CD14-positive monocyte (primary cell): ENCODE results near the gene CAMTA1. TPM values are rescaled to one million over a fixed set of nuclear protein-coding genes. Genes with fewer than 3 reads are reported as not detected.

Experiments
- DNase-seq, 3 donors: peaks; one replicate each; pipeline ENCODE4 v3.0.0-alpha.2; 2011 to 2022
- H2AFZ ChIP-seq: 2 replicates; pipeline ENCODE4 v1.6.0; 2012; ENCODE audit warnings: mild to moderate bottlenecking, low read depth, low read length, inconsistent platforms; ENCODE audit not compliant: insufficient read depth, poor library complexity, severe bottlenecking
- H3K27ac ChIP-seq, 2 donors: 1 replicate in 1 of 2; 2 replicates in 1 of 2; pipeline ENCODE4 v1.5.1; 2012 to 2013; ENCODE audit warnings: low read length in 2 of 2, control low read depth in 1 of 2, inconsistent platforms in 1 of 2, low read depth in 1 of 2, mild to moderate bottlenecking in 1 of 2
- H3K27me3 ChIP-seq, 2 donors: one replicate each; pipeline versions ENCODE4 v1.6.0 to v1.6.1; 2011 to 2013; ENCODE audit warnings: low read length in 2 of 2; ENCODE audit not compliant: control insufficient read depth in 2 of 2, insufficient read depth in 2 of 2
- H3K36me3 ChIP-seq, 2 donors: replicated peaks in 1 of 2; 1 replicate in 1 of 2; 2 replicates in 1 of 2; pipeline versions ENCODE4 v1.5.1 to v1.6.1; 2012 to 2013; ENCODE audit warnings: low read length in 2 of 2, control low read depth in 1 of 2, inconsistent platforms in 1 of 2, mild to moderate bottlenecking in 1 of 2; ENCODE audit not compliant: insufficient read depth in 2 of 2, control insufficient read depth in 1 of 2
- H3K4me1 ChIP-seq, 2 donors: 1 replicate in 1 of 2; 2 replicates in 1 of 2; pipeline versions ENCODE4 v1.5.1 to v1.6.1; 2012 to 2013; ENCODE audit warnings: low read length in 2 of 2, control low read depth in 1 of 2, inconsistent platforms in 1 of 2, mild to moderate bottlenecking in 1 of 2, moderate library complexity in 1 of 2; ENCODE audit not compliant: insufficient read depth in 2 of 2, control insufficient read depth in 1 of 2
- H3K4me2 ChIP-seq: replicated peaks from 2 replicates; pipeline ENCODE3; 2012; ENCODE audit warnings: low read length, moderate library complexity, mild to moderate bottlenecking; ENCODE audit not compliant: poor library complexity, severe bottlenecking; ENCODE audit errors: extremely low read depth
- H3K4me3 ChIP-seq, 3 experiments: fragments of 200-600 bp in 1 of 3; sonication (generic) in 1 of 3; replicated peaks in 1 of 3; 1 replicate in 2 of 3; 2 replicates in 1 of 3; pipeline ENCODE4 v1.5.1; 2011 to 2013; ENCODE audit warnings: low read length in 3 of 3, mild to moderate bottlenecking in 3 of 3, control low read depth in 2 of 3, low read depth in 2 of 3, inconsistent platforms in 1 of 3, moderate library complexity in 1 of 3
- H3K79me2 ChIP-seq: 2 replicates; pipeline ENCODE4 v1.6.0; 2012; ENCODE audit warnings: mild to moderate bottlenecking, control low read depth, inconsistent platforms, low read length, moderate library complexity; ENCODE audit not compliant: insufficient read depth
- H3K9ac ChIP-seq: 2 replicates; pipeline ENCODE4 v1.6.0; 2017; ENCODE audit warnings: low read length, mild to moderate bottlenecking; ENCODE audit not compliant: insufficient read depth, poor library complexity, severe bottlenecking
- H3K9me3 ChIP-seq, 2 donors: replicated peaks in 1 of 2; 1 replicate in 1 of 2; 2 replicates in 1 of 2; pipeline versions ENCODE4 v1.5.1 to v1.6.1; 2012 to 2013; ENCODE audit warnings: low read length in 2 of 2, control low read depth in 1 of 2; ENCODE audit not compliant: control insufficient read depth in 1 of 2, insufficient read depth in 1 of 2
- H4K20me1 ChIP-seq: 2 replicates; pipeline ENCODE4 v1.6.0; 2012; ENCODE audit warnings: mild to moderate bottlenecking, low read length, control low read depth, moderate library complexity; ENCODE audit not compliant: insufficient read depth
- H3K27ac Mint-ChIP-seq, 7 donors: one replicate each; pipeline ENCODE4 v1.8.0; 2020; ENCODE audit warnings: mild to moderate bottlenecking in 7 of 7, mixed read lengths in 7 of 7, moderate library complexity in 6 of 7, inconsistent platforms in 2 of 7
- H3K27me3 Mint-ChIP-seq, 3 donors: one replicate each; pipeline ENCODE4 v1.8.0; 2021 to 2022; ENCODE audit warnings: low read depth in 3 of 3, mild to moderate bottlenecking in 3 of 3, mixed read lengths in 3 of 3, moderate library complexity in 3 of 3, inconsistent platforms in 1 of 3
- H3K36me3 Mint-ChIP-seq, 2 donors: one replicate each; pipeline ENCODE4 v1.8.0; 2020; ENCODE audit warnings: mixed read lengths in 2 of 2, inconsistent platforms in 1 of 2, mild to moderate bottlenecking in 1 of 2
- H3K4me1 Mint-ChIP-seq: one replicate; pipeline ENCODE4 v1.8.0; 2020; ENCODE audit warnings: mild to moderate bottlenecking, mixed read lengths
- H3K4me3 Mint-ChIP-seq, 2 donors: one replicate each; pipeline ENCODE4 v1.8.0; 2020; ENCODE audit warnings: mild to moderate bottlenecking in 2 of 2, mixed read lengths in 2 of 2, moderate library complexity in 1 of 2
- H3K9me3 Mint-ChIP-seq, 7 donors: one replicate each; pipeline ENCODE4 v1.8.0; 2020 to 2022; ENCODE audit warnings: mixed read lengths in 7 of 7, mild to moderate bottlenecking in 6 of 7, moderate library complexity in 6 of 7, inconsistent platforms in 2 of 7
- CTCF ChIP-seq: fragments of 200-600 bp; IDR thresholded peaks from one replicate; pipeline ENCODE4 v1.8.0; 2022; ENCODE audit warnings: antibody characterized with exemption, mild to moderate bottlenecking
- WGBS: methylation state at CpG from one replicate; pipeline ENCODE4 v1.1.5; 2013; ENCODE audit warnings: missing lambda C conversion rate; ENCODE audit not compliant: insufficient coverage; 5-methylcytosine and 5-hydroxymethylcytosine counted together
- intact Hi-C, 2 donors: fragments of 100-400 bp; cut with micrococcal nuclease; formaldehyde crosslinking; loops; one replicate each; pipeline versions ENCODE4 v1.15.0 to v1.15.1; 2023
- polyA plus RNA-seq, 3 donors: library from polyadenylated mRNA; depleted of rRNA in 1 of 3; unstranded in 2 of 3; stranded (reverse) in 1 of 3; fragments of 300-500 nt in 2 of 3; fragments of >200 nt in 1 of 3; fragmentation: Illumina TruSeq in 2 of 3; gene quantifications; 1 replicate in 2 of 3; 2 replicates in 1 of 3; pipeline ENCODE4 v1.2.3, GENCODE V29; 2012 to 2021

Gene CAMTA1
- polyA plus RNA-seq, 3 donors: 52.0 to 89.6 (median 78.3) TPM

- Mint-ChIP-seq H3K36me3 (no peaks in the 10 kb centered on the region), H3K27ac (no peak overlapping the region), H3K4me1 (no peaks in the 10 kb centered on the region), H3K27me3 (peaks cover 36 to 41% (median 38%) of the 10 kb centered on the region in 3 donors), H3K9me3 (peaks cover 0 to 5% (median 1%) of the 10 kb centered on the region in 7 donors), H3K4me3 (no peak overlapping the region)
- Histone ChIP-seq H4K20me1 (no peaks in the 10 kb centered on the region), H3K27me3 (peaks cover 8 to 28% of the 10 kb centered on the region in 2 donors), H3K36me3 (no peaks in the 10 kb centered on the region), H2AFZ (no peak overlapping the region), H3K9me3 (no peaks in the 10 kb centered on the region), H3K9ac (no peak overlapping the region), H3K79me2 (no peaks in the 10 kb centered on the region), H3K4me1 (no peaks in the 10 kb centered on the region), H3K4me3 (no peak overlapping the region), H3K27ac (no peak overlapping the region), H3K4me2 (no peak overlapping the region)
- WGBS: 92% methylated on average over 6 of the region's 9 CpGs
- DNase-seq: no peak
- TF ChIP-seq CTCF: no peak
- intact Hi-C loops: no loop called here
Measured at GRCh38 chr1:6971048-6971447, 185.8 kb downstream of the CAMTA1 start.

- H3K4me1 Mint-ChIP-seq: no peaks in the 10 kb centered on the region
- DNase-seq: no peak
- no peak overlapping the region for H3K4me3 ChIP-seq
- H3K27ac Mint-ChIP-seq: no peak overlapping the region
- no peak overlapping the region for H3K4me3 Mint-ChIP-seq
- no peaks in the 10 kb centered on the region for H3K79me2 ChIP-seq
- H2AFZ ChIP-seq: no peak overlapping the region
- no peaks in the 10 kb centered on the region for H3K9me3 ChIP-seq
- no peak overlapping the region for H3K27ac ChIP-seq
- peaks cover 8 to 28% of the 10 kb centered on the region in 2 donors for H3K27me3 ChIP-seq
- H4K20me1 ChIP-seq: no peaks in the 10 kb centered on the region
- peaks cover 33 to 34% (median 34%) of the 10 kb centered on the region in 3 donors for H3K27me3 Mint-ChIP-seq
- intact Hi-C loops: no loop called here
- no peak for TF ChIP-seq CTCF
- H3K4me1 ChIP-seq: no peaks in the 10 kb centered on the region
- H3K36me3 Mint-ChIP-seq: no peaks in the 10 kb centered on the region
- no peak overlapping the region for H3K9ac ChIP-seq
- no peak overlapping the region for H3K4me2 ChIP-seq
- peaks cover 0 to 5% (median 1%) of the 10 kb centered on the region in 7 donors for H3K9me3 Mint-ChIP-seq
- 96% methylated on average over 10 of the region's 11 CpGs for WGBS
- no peaks in the 10 kb centered on the region for H3K36me3 ChIP-seq
Measured at GRCh38 chr1:6971699-6972098, 186.4 kb downstream of the CAMTA1 start.
